GM19099 (cell line): ENCODE data around the gene XPR1.

Experiments
- POLR2A ChIP-seq: IDR thresholded peaks from 3 replicates; pipeline ENCODE4 v1.6.1; 2011; ENCODE audit warnings: low read depth; ENCODE audit not compliant: insufficient read length; ENCODE audit errors: extremely low read depth

The XPR1 gene

DNA sequence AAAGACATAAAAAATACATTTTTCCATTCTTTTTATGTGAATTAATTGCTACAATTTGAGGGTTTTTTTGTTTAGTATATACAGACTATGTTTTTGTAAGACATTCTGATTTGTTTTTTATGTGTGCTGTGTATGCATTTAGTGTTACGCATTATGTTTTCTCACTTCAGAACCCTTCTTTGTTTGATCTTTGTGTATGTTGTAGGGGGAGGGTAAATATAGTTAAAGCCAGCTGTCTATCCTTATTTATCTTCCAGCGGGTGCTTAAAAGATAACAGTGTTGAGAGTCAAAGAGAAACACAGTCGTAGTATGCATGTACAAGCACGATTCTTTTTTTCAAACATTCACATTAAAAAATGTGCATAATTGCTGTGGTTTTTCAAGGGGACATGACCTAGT is 183.4 kb downstream of the XPR1 start:
- TF ChIP-seq POLR2A: no peak

DNA sequence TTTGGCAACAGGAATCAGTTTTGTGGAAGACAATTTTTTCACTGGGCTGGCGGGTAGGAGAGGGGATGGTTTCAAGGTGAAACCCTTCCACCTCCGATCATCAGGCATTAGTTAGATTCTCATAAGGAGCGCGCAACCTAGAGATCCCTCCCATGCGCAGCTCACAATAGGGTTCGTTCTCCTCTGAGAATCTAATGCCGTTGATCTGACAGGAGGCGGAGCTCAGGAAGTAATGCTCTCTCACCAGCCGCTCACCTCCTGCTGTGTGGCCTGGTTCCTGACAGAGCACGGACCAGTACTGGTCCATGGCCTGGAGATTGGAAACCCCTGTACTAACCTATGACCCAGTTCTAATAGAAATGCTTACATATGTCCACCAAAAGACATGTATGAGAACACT is 184.3 kb downstream of the XPR1 start:
- no peak for TF ChIP-seq POLR2A

DNA sequence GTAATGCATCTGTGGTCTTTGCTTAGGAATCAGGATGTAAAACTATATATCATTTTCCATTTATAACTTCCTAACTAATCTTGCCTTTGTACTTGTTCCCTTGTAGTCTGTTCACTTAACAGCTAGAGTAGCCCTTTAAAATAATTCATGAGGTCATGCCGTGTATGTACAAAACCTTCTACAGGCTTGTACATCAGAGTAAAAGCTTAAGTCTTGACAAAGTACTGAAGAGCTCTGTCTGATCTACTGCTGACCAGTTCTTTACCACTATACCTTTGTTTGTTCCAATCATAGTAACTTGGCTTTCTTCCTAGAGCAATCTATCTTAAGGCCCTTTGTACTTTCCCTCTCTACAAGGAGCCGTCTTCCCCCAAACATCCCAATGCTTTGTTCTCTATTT is 190.1 kb downstream of the XPR1 start:
- TF ChIP-seq POLR2A: no peak

DNA sequence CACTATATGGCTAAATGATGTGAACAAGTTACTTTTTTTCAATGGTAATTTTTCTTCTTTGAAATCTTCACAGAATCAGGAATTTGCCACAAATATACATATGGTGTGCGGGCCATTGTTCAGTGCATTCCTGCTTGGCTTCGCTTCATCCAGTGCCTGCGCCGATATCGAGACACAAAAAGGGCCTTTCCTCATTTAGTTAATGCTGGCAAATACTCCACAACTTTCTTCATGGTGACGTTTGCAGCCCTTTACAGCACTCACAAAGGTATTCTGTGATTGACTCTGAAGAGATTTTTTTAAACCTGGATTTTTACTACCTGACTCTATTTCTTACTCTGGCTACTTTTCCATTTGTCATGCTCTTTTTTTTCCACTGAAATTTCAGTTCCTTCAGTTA is 204.6 kb downstream of the XPR1 start:
- TF ChIP-seq POLR2A: no peak

DNA sequence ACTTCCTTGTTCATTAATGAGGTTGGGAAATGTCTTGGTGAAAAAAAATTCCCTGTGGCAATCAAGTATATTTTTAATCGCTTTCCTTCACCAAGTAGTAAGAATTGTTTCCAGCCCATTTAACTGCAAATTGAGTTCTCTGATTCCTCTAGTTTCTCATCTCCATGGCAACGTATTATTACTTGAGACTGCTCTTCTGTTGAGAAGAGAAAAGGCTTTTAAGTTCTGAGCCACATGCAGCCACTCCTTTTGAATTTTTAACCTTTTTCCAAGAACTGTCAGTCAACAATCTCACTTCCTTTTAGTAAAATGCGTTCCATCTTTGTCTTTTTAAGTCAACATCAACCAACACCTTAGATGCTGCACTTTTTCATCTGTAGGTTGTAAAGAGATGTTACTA is 205.2 kb downstream of the XPR1 start:
- no peak for TF ChIP-seq POLR2A

DNA sequence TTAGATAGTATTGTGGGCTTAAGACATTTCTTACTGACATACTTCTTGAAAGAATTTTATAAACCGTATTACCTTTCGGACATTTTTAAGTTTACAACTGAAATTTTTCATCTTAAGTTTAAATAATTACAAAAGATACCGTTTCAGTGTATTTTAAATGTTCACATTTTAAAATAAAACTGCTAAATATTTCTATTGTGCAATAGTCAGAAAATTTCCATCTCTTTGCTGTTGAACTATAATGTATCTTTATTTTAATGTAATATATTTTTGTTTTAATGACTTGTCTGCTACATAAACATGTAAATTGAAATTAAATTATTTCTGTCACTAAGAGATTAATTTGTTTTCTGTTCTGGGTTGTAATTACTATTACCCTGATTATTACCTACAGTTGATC is 206.7 kb downstream of the XPR1 start:
- TF ChIP-seq POLR2A: no peak

DNA sequence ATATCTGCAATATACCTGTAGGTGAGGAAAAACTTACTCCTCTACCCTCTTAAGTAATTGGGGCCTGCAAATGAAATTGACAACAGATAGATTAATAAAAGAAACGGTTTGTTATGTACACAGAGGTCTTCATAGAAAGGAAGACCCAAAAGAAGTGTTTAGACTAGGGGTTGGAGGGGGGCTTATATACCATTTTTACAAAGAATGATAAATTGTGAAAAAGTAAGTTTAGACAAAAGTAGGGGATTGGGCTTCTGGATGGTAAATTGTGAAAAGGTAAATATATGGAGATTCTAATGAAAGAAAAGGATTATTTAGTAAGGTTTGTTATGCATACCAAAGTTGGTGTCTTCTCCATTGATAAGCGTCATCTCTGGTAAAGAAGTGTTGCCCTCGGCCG is 207.7 kb downstream of the XPR1 start:
- no peak for TF ChIP-seq POLR2A

DNA sequence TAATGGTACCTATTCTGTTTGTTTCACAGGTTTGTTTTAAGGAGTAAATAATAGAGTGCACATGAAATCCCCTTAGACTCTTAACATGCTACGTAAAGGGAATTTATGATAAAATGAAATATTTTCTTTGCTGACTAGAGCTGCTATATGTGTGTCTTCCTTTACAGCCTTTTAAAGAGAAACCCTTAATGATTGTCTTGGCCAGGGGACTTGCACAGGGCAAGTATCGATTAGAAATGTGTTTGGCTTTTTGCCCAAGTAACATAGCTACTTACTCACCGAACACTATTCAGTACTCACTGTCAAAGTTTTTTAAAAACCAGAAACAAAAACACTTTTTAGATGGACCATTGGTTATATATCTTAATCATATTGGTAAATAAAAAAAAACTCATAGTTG is 209.6 kb downstream of the XPR1 start:
- TF ChIP-seq POLR2A: no peak

DNA sequence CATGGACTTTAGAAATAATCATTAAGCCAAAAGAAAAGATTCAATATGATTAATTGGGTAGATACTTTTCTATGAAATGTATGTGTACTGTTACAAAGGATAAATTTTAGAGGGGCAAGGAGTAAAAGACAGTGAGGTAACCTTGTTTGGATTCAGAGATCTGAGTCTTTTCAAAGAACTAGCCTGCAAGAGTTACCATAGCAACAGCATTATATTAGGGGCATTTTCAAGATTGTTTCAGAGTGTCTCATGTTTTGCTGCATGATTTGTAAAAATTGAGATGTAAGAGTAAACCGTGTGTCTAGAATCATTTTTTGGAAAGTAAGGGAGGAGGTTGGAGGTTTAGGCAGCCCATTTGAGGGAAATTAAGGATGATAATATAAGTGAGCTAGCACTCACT is 210.2 kb downstream of the XPR1 start:
- TF ChIP-seq POLR2A: no peak

DNA sequence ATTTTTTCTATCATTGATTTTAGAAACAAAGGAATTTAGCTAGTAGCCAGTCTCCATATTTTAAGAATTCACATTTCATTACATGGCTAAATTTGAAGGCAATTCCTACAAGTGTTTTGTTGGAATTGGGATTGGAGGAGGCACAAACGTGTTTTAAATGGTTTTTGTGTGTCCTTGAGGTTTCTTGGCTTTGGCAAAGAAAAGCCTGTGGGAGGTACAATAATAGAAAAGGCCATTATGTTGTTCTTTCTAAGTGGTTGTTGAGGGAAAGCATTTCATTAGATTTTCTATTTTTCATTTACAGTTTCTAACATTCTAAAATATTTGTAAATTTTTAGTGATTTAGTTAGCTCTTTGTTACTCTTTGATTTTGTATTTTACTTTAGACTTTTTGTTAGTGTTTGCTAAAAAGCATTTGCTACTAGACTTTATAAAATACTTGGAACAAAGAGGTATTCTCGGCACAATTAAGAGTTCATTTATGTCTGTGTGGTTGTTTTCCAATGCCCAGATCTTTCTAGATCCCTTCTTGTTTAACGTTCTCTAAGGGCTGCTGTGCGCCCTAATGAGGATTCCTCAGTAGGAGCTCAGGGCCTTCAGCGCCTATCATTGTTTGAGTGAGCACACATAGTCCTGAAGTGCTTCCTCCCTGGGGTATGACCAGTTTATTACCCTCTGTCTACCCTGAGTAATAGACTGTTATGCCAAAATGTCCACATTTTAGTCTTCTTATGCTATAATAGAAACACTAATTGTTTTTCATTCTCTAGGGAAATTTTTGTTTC is 210.9 kb downstream of the XPR1 start:
- TF ChIP-seq POLR2A: no peak

DNA sequence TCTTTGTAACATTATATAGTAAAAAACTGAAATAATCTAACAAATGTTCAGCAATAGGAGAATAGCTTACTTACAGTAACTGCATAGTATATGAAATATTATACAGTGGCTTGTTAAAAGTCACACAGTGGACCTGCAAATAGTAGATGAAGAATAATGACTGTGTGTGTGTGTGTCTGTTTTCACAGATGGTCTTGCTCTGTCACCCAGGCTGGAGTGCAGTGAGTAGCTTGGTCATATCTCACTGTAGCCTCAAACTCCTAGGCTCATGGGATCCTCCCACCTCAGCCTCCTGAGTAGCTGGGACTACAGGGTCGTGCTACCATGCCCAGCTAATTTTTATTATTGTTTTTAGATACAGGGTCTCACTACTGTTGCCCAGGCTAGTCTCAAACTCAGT is 213.5 kb downstream of the XPR1 start:
- no peak for TF ChIP-seq POLR2A

DNA sequence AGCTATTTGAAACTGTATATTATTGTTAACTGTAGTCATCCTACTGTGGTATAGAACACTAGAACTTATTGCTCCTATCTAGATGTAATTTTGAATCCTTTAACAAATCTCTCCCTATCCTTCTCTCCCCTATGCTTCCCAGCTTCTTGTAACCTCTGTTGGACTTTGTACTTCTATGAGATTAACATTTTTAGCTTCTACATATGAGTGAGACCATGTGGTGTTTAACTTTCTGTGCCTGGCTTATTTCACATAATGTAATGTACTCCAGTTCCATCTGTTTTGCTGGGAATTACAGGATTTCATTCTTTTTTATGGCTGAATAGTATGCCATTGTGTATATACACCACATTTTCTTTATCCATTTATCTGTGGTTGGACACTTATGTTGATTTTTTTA is 216.4 kb downstream of the XPR1 start:
- TF ChIP-seq POLR2A: no peak

DNA sequence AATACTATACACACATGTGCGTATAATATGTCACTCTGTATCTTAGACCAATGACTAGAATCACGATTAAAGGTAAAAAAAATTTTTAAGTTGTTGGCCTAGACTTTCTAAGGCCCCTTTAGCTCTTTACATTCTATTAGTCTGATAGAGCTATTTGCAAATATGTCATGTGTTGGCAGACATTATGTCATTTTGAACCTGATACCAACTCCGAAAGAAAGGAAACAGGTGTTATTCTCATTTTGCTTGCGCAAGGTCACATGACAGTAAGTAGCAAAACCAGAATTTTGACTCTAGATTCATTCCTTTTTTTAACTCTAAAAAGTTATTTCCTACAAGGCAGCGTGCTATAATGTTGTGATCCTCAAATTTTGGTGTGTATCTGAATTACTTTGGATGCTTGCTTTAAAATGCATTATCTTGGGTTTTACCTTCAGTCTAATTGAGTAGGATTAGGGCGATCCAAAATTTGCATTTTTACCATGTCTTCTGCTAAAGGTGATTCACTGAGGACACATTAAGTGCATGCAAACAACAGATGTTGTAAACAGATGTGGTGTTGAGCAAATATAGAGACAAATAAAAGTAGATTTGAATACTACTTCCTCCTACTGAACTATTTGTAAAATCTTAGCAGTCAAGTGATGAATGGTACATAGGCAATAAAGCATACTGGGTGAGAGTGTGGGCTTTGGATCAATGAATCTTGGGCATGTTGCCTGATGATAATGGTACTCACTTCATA is 217.4 kb downstream of the XPR1 start:
- TF ChIP-seq POLR2A: no peak

DNA sequence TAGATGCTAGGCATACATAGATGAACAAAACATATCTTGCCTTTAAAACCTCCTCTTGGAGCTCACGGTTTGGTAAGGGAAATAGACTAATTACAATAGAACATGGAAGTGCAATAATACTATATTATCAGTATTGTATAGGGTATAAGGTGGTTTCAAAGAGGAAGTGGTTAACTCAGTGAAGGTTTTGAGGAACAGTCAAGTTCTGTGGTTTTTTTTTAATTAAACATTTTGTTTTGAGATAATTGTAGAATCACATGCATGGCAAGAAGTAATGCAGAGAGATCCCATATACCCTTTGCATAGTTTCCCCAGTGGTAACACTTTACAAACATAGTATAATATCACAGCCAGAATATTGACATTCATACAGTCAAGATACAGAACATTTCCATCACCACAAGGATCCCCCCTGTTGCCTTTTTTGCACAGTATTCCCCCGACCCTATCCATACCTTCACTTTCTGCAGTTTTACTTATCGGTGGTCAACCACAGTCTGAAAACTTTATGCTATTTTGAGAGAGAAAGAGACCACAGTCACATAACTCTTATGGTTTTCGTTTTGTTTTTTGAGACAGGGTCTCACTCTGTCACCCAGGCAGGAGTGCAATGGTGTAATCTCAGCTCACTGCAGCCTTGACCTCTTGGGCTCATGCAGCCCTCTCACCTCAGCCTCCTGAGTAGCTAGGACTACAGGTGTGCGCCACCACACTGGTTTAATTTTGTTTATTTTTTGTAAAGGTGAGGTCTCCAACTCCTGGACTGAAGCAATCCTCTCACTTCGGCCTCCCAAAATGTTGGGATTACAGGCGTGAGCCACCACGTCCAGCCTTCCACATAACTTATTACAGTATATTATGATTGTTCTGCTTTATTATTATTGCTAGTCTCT is 220.4 kb downstream of the XPR1 start:
- no peak for TF ChIP-seq POLR2A

DNA sequence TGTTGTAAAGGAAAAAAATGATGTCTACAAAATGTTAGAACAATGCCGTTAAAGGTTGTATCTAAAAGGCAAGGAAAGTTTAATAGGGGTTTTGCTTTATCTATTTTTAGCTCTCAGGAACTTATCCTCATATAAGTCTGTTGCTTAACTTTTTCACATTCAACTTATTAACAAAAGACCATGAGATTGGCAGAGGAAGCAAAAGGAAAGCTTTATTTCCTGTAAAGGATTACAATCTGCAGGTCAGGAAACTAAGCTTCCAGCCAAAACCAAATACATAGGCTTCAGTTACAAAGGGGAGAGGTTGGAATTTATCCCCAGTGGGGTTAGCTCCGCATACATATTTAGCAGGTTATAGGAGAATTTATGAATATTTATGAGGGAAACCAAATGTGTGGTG is 222.2 kb downstream of the XPR1 start:
- TF ChIP-seq POLR2A: no peak

DNA sequence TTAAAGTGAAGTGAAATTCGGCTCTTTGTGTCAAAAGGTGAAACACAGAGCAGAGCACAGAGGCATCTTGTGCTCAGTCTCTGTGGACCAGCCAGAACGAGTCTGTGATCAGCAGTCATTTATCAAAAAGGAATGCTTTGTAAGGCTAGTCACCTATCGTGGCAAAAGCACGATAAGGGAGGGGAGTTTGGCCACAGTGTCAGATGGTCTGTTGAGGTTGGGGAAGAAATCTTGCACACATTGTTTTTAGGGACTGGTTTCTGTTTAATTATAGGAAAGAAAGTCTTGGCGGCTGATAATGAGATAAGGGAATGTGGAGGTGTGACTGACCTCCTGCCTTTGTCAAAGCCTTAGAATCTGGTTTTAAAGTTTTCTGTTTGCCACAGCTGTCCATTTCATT is 222.6 kb downstream of the XPR1 start:
- no peak for TF ChIP-seq POLR2A

DNA sequence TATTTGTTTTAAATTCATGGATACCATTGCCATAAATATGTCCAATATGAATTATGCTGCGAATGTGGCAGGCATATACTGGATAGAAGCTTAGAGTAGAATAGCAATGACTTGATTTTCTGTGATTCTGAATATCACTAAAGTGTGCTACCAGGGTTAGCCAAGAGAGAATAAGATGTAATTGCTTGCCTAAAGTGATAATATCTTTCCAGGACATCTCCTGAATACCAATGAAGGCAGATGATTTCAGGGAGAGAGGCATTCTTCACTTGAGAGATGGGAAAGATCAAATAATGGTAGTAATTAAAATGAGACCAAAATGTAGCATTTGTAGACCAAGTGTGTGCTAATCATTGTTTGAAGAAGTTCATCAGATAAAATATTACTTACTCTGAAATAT is 227.5 kb downstream of the XPR1 start:
- no peak for TF ChIP-seq POLR2A
